ENCODE data around the gene PDCD5. TPM values are rescaled to one million over a fixed set of nuclear protein-coding genes. Genes with fewer than 3 reads are reported as not detected.

PDCD5 gene
- total and polyA plus RNA-seq, 7 donors: 70.3 to 216 (median 143) TPM

DNA sequence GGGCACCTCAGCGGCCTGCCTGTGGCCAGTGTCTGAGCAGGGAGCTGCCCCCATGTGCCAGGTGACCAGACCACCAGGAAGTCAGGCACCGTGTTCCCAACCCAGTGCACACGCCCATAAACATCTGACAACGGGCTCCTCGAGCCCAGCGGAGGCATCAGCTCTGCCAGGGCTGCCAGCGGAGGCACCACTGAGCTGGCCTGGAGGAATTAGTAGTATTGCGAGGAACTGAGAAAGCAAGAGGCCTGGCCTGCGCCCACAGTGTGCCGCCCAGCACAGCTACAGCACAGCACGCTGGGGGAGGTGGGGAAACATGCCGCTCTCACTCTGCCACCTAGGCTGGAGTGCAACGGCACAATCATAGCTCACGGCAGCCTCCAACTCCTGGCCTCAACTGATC, 49.3 kb downstream of the PDCD5 start:
- H3K4me3 ChIP-seq: no peak overlapping the region
- no peaks in the 10 kb centered on the region for H3K9me3 ChIP-seq
- H3K4me1 ChIP-seq: no peaks in the 10 kb centered on the region
- WGBS, 2 donors: 81 to 86% methylated on average over 14 of the region's 14 CpGs
- intact Hi-C loops (cut with DNase I): no loop called here
- DNase-seq: no peak
- H3K27ac ChIP-seq: no peak overlapping the region
- H3K27me3 ChIP-seq: no peaks in the 10 kb centered on the region
- H3K36me3 ChIP-seq: peaks cover 21 to 86% (median 45%) of the 10 kb centered on the region in 4 donors
- no peak for TF ChIP-seq POLR2AphosphoS5 (IDR thresholded peaks at IDR 0.05)
- no peak for TF ChIP-seq CTCF (IDR thresholded peaks at IDR 0.05)
- TF ChIP-seq EP300 (IDR thresholded peaks at IDR 0.05): no peak
- TF ChIP-seq POLR2A (IDR thresholded peaks at IDR 0.05): no peak

DNA sequence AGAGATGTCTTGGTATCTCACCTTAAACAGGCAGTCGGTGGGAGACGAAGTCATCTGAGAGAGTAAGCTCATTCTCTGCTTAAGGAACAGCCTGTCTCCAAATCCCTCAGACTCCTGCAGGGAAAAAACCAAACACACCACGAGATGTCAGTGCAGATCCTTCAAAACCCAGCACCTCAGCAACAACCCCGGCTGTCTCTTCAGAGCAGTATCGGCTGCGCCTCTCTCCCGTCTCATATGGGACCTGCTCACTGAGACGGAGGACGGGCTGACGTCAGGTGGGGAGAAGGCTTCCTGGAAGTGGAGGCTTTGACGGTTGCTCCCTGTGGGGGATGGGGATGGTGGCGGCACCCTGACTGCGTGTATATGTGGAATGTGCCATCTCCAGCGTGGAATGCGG, 50.4 kb downstream of the PDCD5 start:
- 95 to 97% methylated on average over 15 of the region's 15 CpGs for WGBS, 2 donors
- H3K4me1 ChIP-seq: no peaks in the 10 kb centered on the region
- no peak overlapping the region for H3K27ac ChIP-seq
- intact Hi-C loops (cut with DNase I): no loop called here
- H3K27me3 ChIP-seq: no peaks in the 10 kb centered on the region
- TF ChIP-seq POLR2A (IDR thresholded peaks at IDR 0.05) (no peak), CTCF (IDR thresholded peaks at IDR 0.05) (no peak), EP300 (IDR thresholded peaks at IDR 0.05) (no peak), POLR2AphosphoS5 (IDR thresholded peaks at IDR 0.05) (no peak)
- no peaks in the 10 kb centered on the region for H3K9me3 ChIP-seq
- DNase-seq: no peak
- peaks cover 21 to 86% (median 47%) of the 10 kb centered on the region in 4 donors for H3K36me3 ChIP-seq
- no peak overlapping the region for H3K4me3 ChIP-seq

Small RNA genes lying within 50 kb of the gene (small RNA-seq; reads per million reads assigned to genes)
- gene SNORA68B: 0 to 0.07 (median 0.06) reads per million in 3 donors

Other genes starting within 250 kb of the PDCD5 start
- 10 to 100 TPM; 19.3 to 27.1 (median 23.7) TPM for gene ZNF507, start 235.6 kb upstream of the PDCD5 start, total RNA-seq
- gene ZNF507, start 235.6 kb upstream of the PDCD5 start, polyA plus RNA-seq: 1 to 10 TPM; 2.1 to 7.2 (median 3.6) TPM
- 10 to 100 TPM; 11.4 to 33.5 (median 25.0) TPM for gene DPY19L3, start 175.4 kb upstream of the PDCD5 start, total RNA-seq
- 1 to 10 TPM; 1.2 to 4.0 (median 1.4) TPM for gene DPY19L3, start 175.4 kb upstream of the PDCD5 start, polyA plus RNA-seq
- gene ANKRD27, start 94.0 kb downstream of the PDCD5 start, total RNA-seq: 10 to 100 TPM; 34.1 to 48.5 (median 40.4) TPM
- 10 to 100 TPM; 13.8 to 16.9 (median 15.7) TPM for gene ANKRD27, start 94.0 kb downstream of the PDCD5 start, polyA plus RNA-seq
- under 1 TPM in 3 of 4 donors, not detected in 1; 0.28 to 0.82 (median 0.36) TPM for gene RGS9BP, start 94.7 kb downstream of the PDCD5 start, total RNA-seq
- gene RGS9BP, start 94.7 kb downstream of the PDCD5 start, polyA plus RNA-seq: under 1 TPM in 1 of 3 donors, not detected in 2; 0.04 TPM
- 1 to 10 TPM; 6.1 to 6.9 (median 6.7) TPM for gene NUDT19, start 110.6 kb downstream of the PDCD5 start, total RNA-seq
- 10 to 100 TPM in 1 of 3 donors, 1 to 10 TPM in 2; 6.6 to 10.7 (median 8.8) TPM for gene NUDT19, start 110.6 kb downstream of the PDCD5 start, polyA plus RNA-seq
- gene TDRD12, start 138.6 kb downstream of the PDCD5 start, total RNA-seq: 1 to 10 TPM in 1 of 4 donors, under 1 TPM in 1, not detected in 2; 0.28 to 1.5 TPM
- under 1 TPM in 1 of 3 donors, not detected in 2; 0.06 TPM for gene TDRD12, start 138.6 kb downstream of the PDCD5 start, polyA plus RNA-seq

Measured in sigmoid colon (tissue), 7 donors.